GM19467 (cell line): Measurements from ENCODE around the gene TLK1.
"Not testable (repeated sequence)": the region's sequence is repeated elsewhere in the genome, so short reads cannot be mapped to it uniquely, and the experiment has no call there.

Source experiments
- ATAC-seq: cut with Tn5 transposase; IDR thresholded peaks from one replicate; pipeline ENCODE4 v1.9.1; 2021; ENCODE audit warnings: mild to moderate bottlenecking, moderate library complexity; ENCODE audit not compliant: unreplicated experiment

TLK1 gene

DNA sequence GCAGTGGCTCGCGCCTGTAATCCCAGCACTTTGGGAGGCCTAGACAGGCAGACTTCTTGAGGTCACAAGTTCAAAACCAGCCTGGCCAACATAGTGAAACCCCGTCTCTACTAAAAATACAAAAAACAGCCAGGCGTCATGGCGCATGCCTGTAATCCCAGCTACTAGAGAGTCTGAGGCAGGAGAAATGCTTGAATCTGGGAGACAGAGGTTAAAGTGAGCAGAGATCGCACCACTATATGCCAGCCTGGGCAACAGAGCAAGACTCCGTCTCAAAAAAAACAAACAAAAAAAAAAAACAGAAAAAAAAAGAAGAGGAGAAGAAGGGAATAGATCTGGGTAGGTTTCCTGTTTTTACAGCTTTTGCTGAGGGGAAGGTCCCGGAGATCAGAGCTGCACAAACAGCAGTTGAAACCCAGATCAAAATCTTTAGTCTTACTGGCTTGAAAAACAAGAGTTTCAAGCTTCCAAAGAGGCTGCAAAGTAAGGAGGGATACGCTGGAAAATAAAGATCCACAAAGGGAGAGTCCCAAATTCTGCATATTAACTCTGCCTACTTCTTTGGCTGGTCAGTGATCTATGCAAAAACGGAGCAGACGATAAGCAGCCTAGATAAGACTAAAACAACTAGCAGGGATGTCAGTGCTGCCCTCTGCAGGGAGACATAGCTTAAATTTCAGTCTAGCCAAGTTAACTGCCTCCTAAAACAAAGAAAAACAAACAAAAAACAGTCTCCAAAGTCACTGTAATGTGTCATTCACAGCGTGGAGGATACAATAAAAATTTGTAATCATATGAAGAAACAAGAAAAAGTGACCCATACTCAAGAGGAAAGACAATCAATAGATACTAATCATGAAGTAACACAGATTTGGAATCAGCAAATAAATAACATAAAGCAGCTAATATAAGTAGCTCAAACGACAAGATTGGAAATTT lies 74.1 kb downstream of the TLK1 start:
- ATAC-seq, result no peak

DNA sequence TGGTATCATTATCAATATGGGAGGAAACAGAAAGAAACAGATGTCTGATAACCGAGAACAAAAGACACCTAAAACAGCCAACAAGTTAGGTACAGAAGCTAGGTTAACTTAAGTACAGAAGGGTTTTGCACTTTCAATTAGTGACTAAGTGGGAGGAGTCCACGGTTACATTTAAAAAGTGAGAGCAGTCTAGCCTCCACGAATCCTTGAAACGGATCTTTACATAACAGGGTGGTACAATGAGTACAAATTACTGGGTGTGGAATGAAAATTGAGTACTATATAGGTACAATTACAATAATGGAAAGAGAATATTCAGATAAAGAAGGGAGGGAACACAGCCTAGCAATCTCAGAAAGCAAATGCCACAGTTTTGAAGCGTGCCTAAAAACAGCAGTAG lies 76.6 kb downstream of the TLK1 start:
- ATAC-seq, result no peak

DNA sequence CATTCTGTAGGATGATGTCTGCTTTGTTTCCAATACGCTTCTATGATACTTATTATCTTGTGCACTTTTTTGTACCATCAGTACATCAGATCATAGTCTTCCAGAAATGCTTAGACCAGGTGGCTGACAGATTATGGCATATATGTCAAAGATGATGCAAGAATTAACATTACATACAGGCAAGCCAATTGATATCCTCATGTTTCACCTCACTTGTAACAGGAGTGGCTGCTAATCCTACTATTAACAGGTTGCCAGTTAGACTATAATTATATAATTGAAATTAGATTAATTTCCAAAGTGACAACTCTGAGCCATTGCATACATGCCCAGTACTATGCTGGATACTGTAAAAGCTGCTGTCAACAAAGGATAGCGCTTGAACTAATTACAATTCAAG lies 77.2 kb downstream of the TLK1 start:
- no peak for ATAC-seq

DNA sequence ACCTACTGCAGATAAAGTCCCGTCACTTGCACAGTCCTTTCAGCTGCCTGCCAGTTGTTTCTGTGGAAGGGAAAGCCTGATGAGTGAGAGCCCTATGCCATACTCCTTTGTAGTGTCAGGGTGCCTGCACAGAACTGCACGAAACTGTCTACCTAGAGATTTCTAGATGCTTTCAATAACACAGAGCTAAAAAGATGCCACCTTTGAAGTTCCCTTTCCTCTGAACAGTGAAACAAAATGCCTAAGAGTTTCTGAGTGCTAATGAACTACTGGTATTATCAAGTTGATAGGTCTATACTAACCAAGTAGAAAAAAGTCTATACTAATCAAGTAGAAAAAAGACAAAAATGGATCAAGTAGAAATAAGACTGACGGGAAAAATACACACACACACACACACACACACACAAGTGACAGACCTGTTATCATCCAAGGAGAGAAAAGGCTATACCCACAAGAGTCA lies 79.0 kb downstream of the TLK1 start:
- ATAC-seq, result no peak

DNA sequence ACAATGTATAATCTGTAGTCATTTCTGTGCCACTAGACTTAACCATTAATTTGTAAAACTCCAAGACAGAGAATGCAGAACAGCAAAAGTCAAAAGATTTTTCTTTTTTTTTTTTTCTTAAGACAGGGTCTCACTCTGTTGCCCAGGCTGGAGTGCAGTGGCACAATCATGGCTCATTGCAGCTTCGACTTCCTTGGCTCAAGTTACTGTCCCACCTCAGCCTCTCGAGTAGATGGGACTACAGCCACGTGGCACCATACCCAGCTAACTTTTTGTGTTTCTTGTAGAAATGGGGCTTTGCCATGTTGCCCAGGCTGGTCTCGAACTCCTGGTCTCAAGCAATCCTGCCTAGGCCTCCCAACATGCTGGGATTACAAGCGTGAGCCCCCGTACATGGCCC lies 80.1 kb downstream of the TLK1 start:
- ATAC-seq, result no peak

DNA sequence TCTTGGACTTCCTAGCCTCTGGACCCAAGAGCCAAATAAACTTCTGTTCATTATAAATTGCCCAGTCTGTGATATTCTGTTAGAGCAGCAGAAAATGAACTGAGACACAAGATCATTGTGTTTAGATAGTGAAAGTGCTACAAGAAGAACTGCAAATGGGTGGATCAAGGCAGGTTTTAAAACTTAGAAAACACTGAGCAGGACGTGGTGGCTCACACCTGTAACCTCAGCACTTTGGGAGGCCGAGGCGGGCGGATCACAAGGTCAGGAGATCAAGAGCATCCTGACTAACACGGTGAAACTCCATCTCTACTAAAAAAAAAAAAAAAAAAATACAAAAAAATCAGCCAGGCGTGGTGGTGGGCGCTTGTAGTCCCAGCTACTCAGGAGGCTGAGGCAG lies 84.3 kb downstream of the TLK1 start:
- not testable (repeated sequence) for ATAC-seq

DNA sequence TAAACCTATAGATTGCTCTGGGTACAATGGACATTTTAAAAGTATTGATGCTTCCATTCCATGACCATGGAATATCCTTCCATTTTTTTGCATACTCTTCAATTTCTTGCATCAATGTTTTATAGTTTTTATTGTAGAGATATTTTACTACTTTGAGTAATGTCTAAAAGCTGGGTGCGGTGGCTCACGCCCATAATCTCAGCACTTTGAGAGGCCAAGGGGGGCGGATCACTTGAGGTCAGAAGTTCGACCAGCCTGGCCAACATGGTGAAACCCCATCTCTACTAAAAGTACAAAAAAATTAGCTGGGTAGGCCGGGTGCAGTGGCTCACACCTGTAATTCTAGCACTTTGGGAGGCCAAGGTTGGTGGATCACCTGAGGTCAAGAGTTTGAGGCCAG lies 88.5 kb downstream of the TLK1 start:
- ATAC-seq, result no peak

DNA sequence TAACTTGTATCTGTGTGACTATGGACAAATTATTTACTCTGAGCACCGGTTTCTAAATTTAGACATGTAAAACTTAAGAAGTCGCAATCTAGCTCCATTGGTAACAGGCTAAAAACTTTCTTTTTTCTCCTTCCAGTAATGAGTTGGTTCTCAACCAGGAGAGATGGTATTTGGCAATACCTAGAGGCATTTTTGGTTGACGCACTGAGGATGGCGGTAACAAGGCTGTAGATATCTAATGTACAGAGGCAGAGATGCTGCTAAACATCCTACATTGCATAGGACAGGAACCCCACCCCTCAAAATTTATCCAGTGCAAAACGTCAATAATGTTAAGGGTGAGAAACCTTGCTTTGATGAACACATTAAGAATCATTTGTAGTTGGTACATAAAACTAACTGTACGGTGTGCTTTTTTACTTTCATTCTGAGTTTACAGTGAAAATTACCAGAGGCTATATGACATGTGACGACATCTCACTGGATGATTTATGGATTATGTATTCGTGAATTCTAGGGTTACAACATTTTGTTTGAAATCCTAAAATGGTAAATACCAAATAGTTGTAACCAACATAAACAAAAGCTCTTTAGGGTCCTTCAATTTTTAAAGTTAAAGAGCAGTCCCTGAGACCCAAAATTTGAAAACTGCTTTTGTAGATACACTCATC lies 91.3 kb downstream of the TLK1 start:
- ATAC-seq, result no peak

DNA sequence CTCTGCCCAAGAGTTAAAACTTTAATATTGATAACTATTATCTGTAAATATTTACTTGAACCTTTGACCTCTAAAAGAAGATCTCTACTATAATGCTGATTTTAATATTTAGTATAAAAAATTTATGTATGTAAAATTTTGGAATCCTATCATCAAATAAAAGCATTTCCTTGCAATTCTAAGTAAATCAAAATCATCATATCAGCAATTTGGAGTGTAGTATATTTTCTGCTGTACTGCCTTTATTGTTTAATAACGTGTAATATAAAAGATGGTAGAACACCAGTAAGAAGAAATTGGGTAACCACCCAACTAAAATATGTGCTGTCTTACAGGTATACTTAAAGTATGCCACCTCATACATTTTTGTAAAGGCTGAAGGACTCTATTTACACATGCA lies 94.6 kb downstream of the TLK1 start:
- ATAC-seq, result no peak

DNA sequence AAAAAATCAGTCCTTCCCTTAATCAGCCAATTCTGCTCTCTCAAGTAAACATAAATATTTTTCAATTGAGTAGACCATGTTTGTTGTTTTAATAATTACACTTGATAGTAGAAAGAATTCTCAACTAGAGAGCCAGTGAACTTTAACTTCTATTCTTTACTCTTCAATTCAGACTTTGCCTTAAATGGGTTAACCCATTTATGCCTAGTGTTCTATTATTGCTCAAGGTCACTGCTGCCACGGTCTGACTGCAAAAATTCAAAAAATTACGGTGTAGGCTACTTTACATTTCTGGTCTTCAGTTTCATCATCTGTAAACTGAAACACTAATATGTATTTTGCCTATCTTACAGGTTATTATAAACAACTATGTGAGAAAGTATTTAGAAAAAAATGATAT lies 103.1 kb downstream of the TLK1 start:
- ATAC-seq, result no peak

DNA sequence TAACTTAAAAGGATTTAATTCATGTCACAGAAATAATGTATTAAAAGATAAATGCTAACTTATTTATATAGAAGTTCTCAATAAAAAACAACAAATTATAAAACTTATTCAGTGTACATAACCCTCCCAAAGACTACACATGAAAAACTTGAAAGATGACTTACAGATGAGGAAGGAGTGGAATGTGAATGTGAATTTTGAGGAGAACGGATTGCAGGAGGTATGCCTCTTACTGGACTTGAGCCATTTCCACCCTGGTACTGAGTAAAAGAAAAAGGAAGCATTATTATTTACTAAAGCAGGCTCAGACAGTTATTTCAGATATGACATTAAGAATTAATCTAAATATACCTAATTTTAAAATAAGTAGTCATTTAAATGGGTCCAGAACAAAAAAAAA lies 104.4 kb downstream of the TLK1 start:
- no peak for ATAC-seq

DNA sequence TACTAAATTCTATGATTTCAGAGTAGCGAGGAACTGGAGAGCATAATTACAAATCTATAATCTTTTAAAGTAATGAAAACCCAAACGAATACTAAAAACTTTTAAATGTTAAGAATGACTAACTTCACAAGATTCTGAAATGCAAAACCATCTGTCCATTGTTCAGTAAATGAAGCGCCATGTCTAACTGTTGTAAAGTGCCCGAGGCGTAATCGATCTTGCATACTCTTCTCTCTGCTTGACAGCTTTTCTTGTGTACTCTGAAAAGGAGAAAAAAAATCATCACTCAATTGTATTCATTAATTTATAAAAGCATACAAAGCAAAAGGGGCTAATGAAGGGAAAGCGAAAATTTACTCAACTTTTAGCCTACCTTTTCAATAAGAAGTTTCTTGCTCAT lies 111.0 kb downstream of the TLK1 start:
- ATAC-seq, result no peak

DNA sequence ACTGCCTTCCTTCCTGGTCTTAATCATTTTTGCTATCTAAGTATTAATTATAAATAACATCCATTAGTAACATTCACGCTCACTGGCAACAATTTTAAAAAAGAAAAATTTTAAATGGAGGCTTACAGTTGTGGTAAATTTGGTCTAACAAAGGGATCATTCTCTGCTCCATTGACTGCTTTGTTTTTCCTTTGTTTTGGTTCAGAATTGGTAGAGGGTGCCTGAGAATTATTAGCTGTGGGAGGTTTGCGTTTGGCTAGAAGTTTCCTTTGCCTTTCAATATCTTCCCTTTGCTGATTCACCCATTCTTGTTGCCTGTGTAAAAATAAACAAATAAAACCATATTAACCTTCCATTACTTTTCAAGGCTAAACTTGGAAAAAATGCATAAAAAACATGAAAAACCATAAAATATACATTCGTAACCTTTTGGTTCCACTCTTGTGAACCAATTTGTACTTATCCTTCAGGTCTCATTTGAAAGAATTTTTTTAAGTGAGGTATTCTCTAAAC lies 114.6 kb downstream of the TLK1 start:
- ATAC-seq, result no peak

DNA sequence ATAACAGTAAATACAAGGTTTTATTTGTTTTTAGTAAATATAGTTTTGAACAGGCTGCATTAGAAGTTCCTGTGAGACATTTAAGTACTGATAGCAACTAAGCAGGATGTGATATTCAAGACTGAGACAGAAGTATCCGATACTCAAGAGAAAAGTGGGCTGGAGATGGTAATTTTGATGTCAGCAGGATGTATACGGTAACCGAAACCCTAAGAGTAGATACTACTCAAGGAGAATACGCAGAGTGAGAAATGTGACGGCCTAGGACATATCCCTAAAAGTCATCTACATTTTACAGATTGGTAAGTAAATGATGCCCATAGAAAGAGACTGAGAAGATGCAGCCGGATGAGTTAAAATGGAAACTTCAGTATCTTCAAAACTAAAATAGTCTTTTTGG lies 116.3 kb downstream of the TLK1 start:
- no peak for ATAC-seq

DNA sequence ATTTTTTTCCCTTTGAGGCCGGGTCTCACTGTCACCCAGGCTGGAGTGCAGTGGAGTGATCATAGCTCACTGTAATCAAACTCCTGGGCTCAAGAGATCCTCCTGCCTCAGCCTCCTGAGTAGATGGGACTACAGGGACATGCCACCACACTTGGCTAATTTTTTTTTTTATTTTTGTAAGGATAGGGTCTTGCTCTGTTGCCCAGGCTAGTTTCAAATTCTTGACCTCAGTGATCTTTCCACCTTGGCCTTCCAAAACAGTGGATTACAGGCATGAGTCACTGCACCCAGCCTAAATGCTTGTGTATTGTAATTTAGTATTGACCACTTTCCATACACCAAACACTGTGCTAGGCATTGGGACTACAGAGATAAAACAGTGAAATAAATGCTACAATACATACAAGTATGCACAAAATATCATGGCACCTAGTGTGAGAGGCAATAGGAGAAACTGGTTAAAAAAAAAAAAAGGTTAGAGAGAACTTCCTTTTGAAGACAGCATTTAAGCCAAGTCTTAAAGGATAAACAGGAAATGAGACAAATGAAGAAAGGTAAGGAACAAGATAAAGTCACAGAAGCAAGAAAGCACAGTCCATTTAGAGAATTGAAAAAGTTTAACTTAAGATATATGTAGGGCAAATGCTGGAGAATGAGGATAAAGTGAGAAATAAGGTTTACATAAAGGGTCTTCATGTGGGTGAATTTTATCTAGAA lies 118.3 kb downstream of the TLK1 start:
- ATAC-seq, result no peak

DNA sequence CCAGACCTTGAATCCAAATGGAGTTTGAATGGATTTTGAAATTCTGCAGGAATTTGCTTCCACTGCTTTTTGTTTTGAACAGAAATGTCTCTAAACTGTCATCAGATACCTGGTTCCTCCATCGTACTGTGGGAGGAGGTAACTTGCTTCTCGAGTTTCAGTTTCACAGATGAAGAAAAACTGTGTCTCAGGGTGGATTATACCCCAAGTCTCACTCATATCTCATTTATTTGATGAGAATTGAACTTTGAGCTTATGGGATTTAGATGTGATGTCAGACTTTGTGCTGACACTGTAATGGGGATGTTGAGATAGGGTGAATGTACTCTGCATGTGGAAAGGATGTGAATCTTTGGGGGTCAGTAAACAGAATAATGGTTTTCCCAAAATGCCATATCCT lies 124.2 kb downstream of the TLK1 start:
- ATAC-seq, result no peak

DNA sequence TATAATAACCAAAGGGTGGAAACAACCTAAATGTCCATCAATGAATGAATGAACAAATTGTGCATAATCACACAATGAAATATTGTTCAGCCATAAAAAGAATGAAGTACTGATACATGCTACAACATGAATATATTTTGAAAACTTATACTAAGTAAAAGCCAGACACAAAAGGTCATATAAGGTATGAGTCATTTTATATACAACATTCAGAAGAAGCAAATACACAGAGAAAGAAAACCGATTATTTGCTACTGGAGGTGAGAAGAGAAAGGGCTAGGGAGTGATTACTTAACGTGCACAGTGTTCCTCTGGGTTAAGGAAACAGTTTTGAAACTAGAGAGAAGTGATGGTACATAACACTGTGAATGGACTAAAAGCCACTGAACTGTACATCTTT lies 126.4 kb downstream of the TLK1 start:
- no peak for ATAC-seq

DNA sequence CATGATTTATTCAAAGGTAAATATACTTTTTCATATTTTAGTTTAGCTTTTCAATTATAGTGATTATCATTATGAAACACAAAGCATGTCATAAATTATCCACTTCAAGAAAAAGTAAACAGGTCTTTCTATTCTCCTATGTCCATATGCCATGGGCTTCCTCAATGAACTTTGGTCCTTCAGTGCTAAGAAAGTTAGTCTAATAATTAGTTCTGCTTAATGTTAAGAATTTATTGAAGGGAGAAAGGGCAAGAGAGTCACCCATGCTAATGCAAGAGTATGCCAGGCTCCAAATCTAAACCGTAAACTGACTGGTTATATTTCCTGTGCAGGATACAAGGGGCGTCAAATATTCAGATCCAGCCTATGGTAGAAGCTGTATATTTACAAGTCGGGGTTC lies 135.5 kb downstream of the TLK1 start:
- no peak for ATAC-seq

DNA sequence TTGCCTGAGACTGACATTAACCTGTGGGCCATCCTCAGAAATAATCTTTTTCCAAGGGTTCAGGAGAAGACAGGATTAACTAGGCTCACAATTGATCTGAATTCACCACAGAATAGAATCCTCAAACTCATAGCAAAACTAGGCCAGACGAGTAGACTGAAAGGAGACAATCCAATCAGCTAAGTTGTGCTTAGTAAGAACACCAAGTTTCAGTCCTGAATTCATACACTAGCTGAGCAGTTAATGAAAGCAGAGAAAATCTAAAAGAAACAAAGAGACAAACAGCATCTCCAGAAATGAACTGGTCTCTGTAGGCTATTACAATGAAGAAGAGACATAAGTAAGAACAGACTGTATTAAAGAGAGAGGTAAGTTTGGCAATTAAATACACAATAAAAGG lies 142.2 kb downstream of the TLK1 start:
- ATAC-seq, result no peak

DNA sequence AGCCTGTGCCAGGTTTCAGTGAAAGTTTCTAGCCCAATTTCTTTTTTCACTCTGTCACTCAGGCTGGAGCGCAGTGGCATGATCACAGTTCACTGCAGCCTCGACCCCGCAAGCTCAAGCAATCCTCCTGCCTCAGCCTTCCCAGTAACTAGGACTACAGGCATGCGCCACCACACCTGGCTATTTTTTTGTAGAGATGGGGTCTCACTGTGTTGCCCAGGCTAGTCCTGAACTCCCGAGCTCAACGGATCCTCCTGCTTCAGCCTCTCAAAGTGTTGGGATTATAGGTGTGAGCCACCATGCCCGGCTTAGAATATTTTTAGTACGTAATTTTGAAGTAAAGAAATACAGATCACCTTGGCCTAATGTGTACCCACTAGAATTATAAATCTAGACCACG lies 144.6 kb downstream of the TLK1 start:
- no peak for ATAC-seq

DNA sequence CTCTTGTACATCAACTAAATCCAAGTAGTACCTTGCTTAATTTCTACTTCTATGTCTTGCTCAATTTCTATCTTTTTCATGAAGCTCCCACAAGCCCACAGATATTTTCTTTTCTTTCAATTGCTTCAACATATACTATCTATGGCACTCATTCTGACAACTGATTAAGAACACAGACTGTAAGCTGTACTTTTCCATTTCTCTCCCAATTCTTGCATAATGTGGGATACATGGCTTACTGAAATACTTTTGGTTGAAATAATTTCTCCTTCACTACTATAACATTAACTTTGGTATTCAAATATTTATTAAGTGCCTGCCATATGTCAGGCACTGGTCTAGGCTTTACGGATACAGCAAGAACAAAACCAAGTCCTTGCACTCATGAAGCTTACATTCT lies 146.8 kb downstream of the TLK1 start:
- ATAC-seq, result no peak
